Measurements from ENCODE around the gene HLTF.
A peak's percentile ranks its signal among the peaks of the same experiment; 100 is the strongest.
"Not testable (repeated sequence)": the region's sequence is repeated elsewhere in the genome, so short reads cannot be mapped to it uniquely, and the experiment has no call there.

Gene HLTF

GRCh38 chr3:149015393-149015792 lies 70.9 kb downstream of the HLTF start:
- no peak for DNase-seq

DNA sequence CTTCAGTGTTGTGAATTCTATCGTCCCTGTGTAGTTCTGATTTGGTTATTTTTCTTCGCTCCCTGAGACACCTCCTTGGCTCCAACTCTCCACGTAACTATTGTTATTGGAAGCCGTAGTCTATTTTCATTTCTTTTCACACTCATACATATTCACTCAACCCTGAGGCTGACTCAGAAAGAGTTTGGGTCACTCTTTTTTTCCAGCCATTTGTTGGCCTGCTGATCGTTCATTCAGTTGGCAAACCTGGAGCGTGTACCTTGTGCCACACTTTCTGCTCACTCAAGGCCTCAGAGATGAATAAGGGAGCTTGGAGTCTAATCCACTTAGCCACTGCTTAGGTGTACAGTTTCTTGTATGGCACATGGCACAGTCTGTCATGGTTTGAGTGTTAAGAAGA lies 72.6 kb downstream of the HLTF start:
- DNase-seq, result no peak

DNA sequence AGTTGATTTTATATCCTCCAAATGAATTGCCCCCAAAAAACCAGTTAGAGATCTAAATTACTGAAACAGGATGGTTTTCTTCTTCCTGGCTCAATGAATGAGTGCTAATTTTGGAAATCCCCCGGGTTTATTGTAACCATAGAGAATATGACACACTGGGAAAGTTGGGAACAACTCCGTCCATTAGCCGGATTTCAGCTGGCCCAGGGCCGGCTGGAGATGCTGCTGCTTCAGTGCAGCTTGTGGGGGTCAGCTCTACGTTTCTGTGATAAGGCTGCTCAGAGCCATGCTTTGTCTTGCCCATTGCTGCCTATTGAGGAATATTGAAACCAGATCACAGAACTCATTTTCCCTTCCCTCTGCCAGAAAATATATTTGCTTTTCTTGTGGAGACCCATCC lies 74.7 kb downstream of the HLTF start:
- DNase-seq, result no peak

GRCh38 chr3:149010966-149011365 lies 75.4 kb downstream of the HLTF start:
- DNase-seq, result no peak

GRCh38 chr3:149010504-149010951 lies 75.8 kb downstream of the HLTF start:
- no peak for DNase-seq

- DNase-seq, result no peak
Observed at GRCh38 chr3:149009732-149010131, 76.6 kb downstream of the HLTF start.

GRCh38 chr3:149007567-149008257 lies 78.6 kb downstream of the HLTF start:
- no peak for DNase-seq

DNA sequence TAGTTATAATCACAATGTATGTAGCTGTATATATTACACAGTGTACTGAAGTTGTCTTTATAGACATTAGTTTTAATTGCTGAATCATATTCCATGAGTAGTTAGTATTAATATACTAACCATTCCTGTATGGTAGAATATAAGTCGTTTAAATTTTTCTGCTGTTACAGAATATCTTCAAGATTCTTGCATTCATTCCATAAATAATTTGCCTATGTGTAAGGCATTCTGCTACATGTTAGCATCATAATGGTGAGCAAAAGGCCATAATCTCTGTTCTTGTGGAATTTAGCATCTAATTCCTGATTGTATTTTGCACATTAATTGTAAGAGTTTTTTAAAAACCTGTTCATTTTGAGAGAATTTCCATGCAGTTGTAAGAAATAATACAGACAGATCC lies 80.9 kb downstream of the HLTF start:
- no peak for DNase-seq

DNA sequence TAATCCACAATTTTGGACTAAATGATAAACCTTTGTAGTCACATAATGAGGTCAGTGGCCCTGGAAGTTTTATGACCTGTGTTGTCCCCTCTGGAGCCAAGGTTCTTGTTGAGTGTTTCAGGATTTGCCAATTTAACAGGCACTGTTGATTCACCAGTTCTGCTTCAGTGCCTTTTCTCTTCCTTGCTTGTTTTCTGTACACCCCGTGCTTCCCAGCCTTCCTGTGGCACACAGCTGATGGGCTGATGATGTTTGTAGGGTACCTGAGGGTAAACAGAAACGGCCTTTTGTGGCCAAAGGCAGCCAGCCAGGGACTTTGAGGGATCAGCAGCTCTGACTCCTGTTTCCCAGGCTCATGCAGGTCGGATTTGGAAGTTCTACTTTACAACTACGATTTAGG lies 81.7 kb downstream of the HLTF start:
- DNase-seq, result no peak

DNA sequence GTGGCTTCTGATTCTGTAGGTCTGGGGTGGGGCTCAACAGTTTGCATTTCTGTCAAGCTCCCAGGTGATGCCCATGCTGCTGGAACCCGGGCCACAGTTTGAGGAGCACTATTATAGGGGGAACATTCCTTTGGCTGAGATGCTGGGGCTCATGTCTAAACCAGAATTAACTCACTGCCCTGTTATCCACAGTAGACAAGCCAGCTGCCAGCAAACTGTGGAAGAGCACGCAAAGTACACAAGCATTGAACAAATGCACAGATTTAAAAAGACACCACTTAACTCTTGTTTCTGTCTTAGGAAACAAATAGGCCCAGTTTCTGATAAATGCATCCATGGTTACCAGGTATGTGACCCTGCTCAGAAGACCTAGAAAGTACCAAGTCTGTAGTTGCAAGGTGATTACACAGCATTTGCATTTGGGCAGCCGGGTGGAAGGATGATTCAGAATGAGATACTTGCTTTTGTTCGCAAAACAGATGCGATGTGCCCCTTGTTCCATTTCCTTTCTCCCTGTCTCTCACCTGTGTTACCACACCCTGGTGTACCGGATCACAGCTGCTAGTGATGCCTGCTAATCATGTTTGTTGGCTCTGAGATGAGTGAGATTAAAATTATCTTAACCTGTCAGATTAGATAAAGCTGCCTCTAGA lies 82.6 kb downstream of the HLTF start:
- DNase-seq, result no peak

- DNase-seq, result no peak
Observed at GRCh38 chr3:149001727-149002126, 84.6 kb downstream of the HLTF start.

DNA sequence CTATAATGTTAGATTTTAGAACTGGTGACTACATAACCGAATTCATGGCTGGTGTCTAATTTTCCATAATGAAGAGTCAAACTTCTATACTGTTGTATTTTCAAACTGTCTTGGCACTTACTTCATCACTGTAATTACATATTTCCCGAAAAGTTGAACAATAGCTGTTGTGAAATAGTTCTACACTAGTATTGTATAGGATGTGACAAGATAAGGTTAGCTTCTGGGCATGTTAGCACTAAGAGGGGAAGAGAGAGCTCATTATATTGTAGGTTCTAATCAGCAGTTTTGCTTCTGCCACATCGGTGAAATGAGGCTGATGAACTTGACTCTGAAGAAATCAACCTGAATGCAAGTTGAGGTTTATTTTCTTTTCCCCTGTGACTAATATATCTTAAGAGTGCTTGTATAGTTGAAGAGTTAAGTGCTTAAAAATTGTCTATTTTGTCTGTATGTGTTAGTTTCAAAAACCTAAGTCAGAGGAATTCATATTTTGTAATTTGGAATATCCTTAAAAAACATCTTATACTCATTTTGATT lies 86.1 kb downstream of the HLTF start:
- no peak for DNase-seq

DNA sequence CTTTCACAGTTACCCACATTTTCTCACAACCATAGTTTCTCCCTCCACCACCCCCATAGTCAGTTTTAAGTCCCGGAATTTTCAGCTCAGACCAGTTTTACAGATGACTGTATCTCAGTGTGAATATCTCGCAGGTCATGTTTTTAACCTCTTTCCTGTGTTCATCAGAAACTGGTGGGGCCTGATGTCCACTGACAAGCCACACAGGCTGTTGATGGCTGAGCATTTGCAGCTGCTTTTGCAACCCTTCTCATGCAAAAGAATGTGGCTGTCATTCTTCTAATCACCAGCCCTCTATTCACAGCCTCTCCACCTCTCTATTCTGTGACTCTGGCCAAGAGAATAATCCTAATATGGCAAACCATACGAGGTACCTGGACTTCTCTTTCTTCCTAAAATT lies 86.5 kb downstream of the HLTF start:
- no peak for DNase-seq

GRCh38 chr3:148998715-148999423 lies 87.5 kb downstream of the HLTF start:
- DNase-seq, result no peak

DNA sequence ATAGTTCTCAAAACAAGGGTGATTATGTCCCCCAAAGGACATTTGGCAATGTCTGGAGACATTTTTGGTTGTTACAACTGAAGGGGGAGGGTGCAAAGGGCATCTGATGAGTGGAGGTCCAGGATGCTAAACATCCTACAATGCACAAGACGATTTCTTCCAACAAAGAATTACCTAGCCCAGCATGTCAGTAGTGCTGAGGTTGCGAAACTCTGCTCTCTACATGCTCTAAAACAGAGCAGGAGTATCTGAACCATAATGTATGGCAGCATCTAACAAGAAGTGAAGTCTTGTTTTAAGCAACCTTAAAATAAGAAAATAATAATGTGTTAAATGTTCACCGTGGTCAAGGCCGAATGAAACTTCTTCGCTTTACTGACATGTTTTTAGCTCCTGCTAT lies 88.0 kb downstream of the HLTF start:
- DNase-seq, result no peak

- DNase-seq, result no peak
Observed at GRCh38 chr3:148997623-148998022, 88.7 kb downstream of the HLTF start.

- no peak for DNase-seq
Observed at GRCh38 chr3:148992635-148993255, 93.6 kb downstream of the HLTF start.

GRCh38 chr3:148992027-148992634 lies 94.2 kb downstream of the HLTF start:
- peak; percentile 35 for DNase-seq

- peak; percentile 83 for DNase-seq
Observed at GRCh38 chr3:148991219-148992026, 94.9 kb downstream of the HLTF start, which contains the start of gene GYG1. Gene GYG1, plus strand, starts transcription at chr3:148991540. Its CDS starts 101 bp downstream, at chr3:148991641.

GRCh38 chr3:148990236-148990635 lies 96.1 kb downstream of the HLTF start:
- no peak for DNase-seq

- not testable (repeated sequence) for DNase-seq
Observed at GRCh38 chr3:148987551-148987950, 98.8 kb downstream of the HLTF start.

DNA sequence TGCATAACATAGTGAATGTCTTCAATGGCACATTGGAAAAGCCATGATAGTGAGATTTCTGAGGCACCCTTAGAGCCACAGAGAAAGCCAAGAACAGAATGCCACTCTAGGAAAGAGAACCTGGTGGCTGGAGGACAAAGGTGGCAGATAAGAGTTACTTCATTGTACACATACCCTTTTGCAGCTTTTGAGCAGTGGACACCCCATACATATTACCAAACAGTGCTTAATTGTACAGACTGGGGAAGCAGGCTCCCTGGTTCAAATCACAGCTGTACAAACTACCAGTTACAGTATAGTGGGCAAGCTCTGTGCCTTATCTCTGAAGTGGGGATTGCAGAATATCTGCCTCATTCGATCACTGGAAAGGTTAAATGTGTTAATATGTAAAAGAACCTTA lies 105.1 kb downstream of the HLTF start:
- no peak for DNase-seq
